DMS 273 (cell line): ENCODE measurements around the gene SORBS1.
A peak's percentile ranks its signal among the peaks of the same experiment; 100 is the strongest.

Source experiments
- DNase-seq: peaks from one replicate; lab custom pipeline; 2025; ENCODE audit not compliant: unreplicated experiment; lab: John Stamatoyannopoulos, UW

Gene SORBS1

GRCh38 chr10:95566136-95566535 is 5.0 kb upstream of the SORBS1 start:
- no peak for DNase-seq

GRCh38 chr10:95565336-95565735 is 4.2 kb upstream of the SORBS1 start:
- DNase-seq = no peak

- no peak for DNase-seq
Observed at GRCh38 chr10:95564291-95564690, 3.1 kb upstream of the SORBS1 start.

GRCh38 chr10:95562341-95562965 is 1.3 kb upstream of the SORBS1 start:
- no peak for DNase-seq

GRCh38 chr10:95561864-95562177 is 650 bp upstream of the SORBS1 start:
- DNase-seq = no peak

GRCh38 chr10:95560278-95561176 is 644 bp downstream of the SORBS1 start:
- DNase-seq = peak; percentile 41

GRCh38 chr10:95559896-95560277 is 1.3 kb downstream of the SORBS1 start:
- no peak for DNase-seq

GRCh38 chr10:95559471-95559870 is 1.7 kb downstream of the SORBS1 start:
- peak; percentile 20 for DNase-seq

GRCh38 chr10:95558593-95559320 is 2.4 kb downstream of the SORBS1 start:
- no peak for DNase-seq

GRCh38 chr10:95556994-95557767 is 4.0 kb downstream of the SORBS1 start:
- DNase-seq = no peak

- DNase-seq = no peak
Observed at GRCh38 chr10:95553674-95554073, 7.5 kb downstream of the SORBS1 start.

- DNase-seq = no peak
Observed at GRCh38 chr10:95552679-95553342, 8.4 kb downstream of the SORBS1 start.

- no peak for DNase-seq
Observed at GRCh38 chr10:95550073-95550672, 11.0 kb downstream of the SORBS1 start.

- no peak for DNase-seq
Observed at GRCh38 chr10:95547791-95548435, 13.3 kb downstream of the SORBS1 start.

GRCh38 chr10:95547197-95547596 is 14.0 kb downstream of the SORBS1 start:
- no peak for DNase-seq

GRCh38 chr10:95545981-95546380 is 15.2 kb downstream of the SORBS1 start:
- DNase-seq = no peak

GRCh38 chr10:95544783-95545500 is 16.2 kb downstream of the SORBS1 start:
- DNase-seq = peak; percentile 8

- no peak for DNase-seq
Observed at GRCh38 chr10:95543459-95543858, 17.7 kb downstream of the SORBS1 start.

- no peak for DNase-seq
Observed at GRCh38 chr10:95542761-95543160, 18.4 kb downstream of the SORBS1 start.
